Astrocyte (in vitro differentiated cells and primary cell): Measurements from ENCODE around the gene E2F1. TPM values are rescaled to one million over a fixed set of nuclear protein-coding genes. Genes with fewer than 3 reads are reported as not detected.

ENCODE experiments used
- DNase-seq: peaks from one replicate; pipeline ENCODE4 v3.0.0-alpha.2; 2010; ENCODE audit warnings: low read depth
- FAIRE-seq: peaks from 2 replicates; lab custom pipeline; 2011; peaks lifted over from hg19 to GRCh38; lab: Jason Lieb, UNC
- H2AFZ ChIP-seq: 2 replicates; pipeline ENCODE4 v1.6.0; 2012; ENCODE audit warnings: low read depth, low read length, inconsistent platforms
- H3K27ac ChIP-seq: 2 replicates; pipeline ENCODE4 v1.5.1; 2011; ENCODE audit warnings: low read depth, low read length, inconsistent platforms
- H3K27me3 ChIP-seq: 2 replicates; pipeline ENCODE4 v1.6.0; 2011; ENCODE audit warnings: low read length, inconsistent platforms; ENCODE audit not compliant: insufficient read depth
- H3K36me3 ChIP-seq: 2 replicates; pipeline ENCODE4 v1.5.1; 2011; ENCODE audit warnings: low read length, inconsistent platforms; ENCODE audit not compliant: insufficient read depth
- H3K4me1 ChIP-seq: 2 replicates; pipeline ENCODE4 v1.5.1; 2011; ENCODE audit warnings: low read length, inconsistent platforms; ENCODE audit not compliant: insufficient read depth
- H3K4me2 ChIP-seq: 2 replicates; pipeline ENCODE4 v1.6.0; 2012; ENCODE audit warnings: low read length, inconsistent platforms
- H3K4me3 ChIP-seq: 2 replicates; pipeline ENCODE4 v1.5.1; 2011; ENCODE audit warnings: low read depth, mild to moderate bottlenecking, low read length, inconsistent platforms; ENCODE audit not compliant: insufficient read depth
- H3K79me2 ChIP-seq: 2 replicates; pipeline ENCODE4 v1.6.0; 2012; ENCODE audit warnings: mild to moderate bottlenecking, low read length, inconsistent platforms; ENCODE audit not compliant: insufficient read depth
- H3K9ac ChIP-seq: 2 replicates; pipeline ENCODE4 v1.6.0; 2012; ENCODE audit warnings: mild to moderate bottlenecking, low read length, inconsistent platforms
- H3K9me3 ChIP-seq: 2 replicates; pipeline ENCODE4 v1.5.1; 2012; ENCODE audit warnings: low read depth, mild to moderate bottlenecking, low read length, inconsistent platforms; ENCODE audit not compliant: insufficient read depth
- H4K20me1 ChIP-seq: 2 replicates; pipeline ENCODE4 v1.6.0; 2012; ENCODE audit warnings: low read length, inconsistent platforms; ENCODE audit not compliant: insufficient read depth
- H3K27ac Mint-ChIP-seq: one replicate; pipeline ENCODE4 v1.8.0; 2021; ENCODE audit warnings: mild to moderate bottlenecking, mixed read lengths; ENCODE audit not compliant: unreplicated experiment
- H3K27me3 Mint-ChIP-seq: one replicate; pipeline ENCODE4 v1.8.0; 2021; ENCODE audit warnings: low read depth, mixed read lengths; ENCODE audit not compliant: unreplicated experiment
- H3K36me3 Mint-ChIP-seq: one replicate; pipeline ENCODE4 v1.8.0; 2021; ENCODE audit warnings: low read depth, mixed read lengths; ENCODE audit not compliant: unreplicated experiment
- H3K4me1 Mint-ChIP-seq: one replicate; pipeline ENCODE4 v1.8.0; 2021; ENCODE audit warnings: low read depth, mixed read lengths; ENCODE audit not compliant: unreplicated experiment
- H3K4me3 Mint-ChIP-seq: one replicate; pipeline ENCODE4 v1.8.0; 2021; ENCODE audit warnings: mild to moderate bottlenecking, moderate library complexity, mixed read lengths; ENCODE audit not compliant: unreplicated experiment
- H3K9me3 Mint-ChIP-seq: one replicate; pipeline ENCODE4 v1.8.0; 2021; ENCODE audit warnings: mild to moderate bottlenecking, mixed read lengths; ENCODE audit not compliant: unreplicated experiment
- CTCF ChIP-seq: IDR thresholded peaks from 2 replicates; pipeline ENCODE4 v1.5.1; 2011; ENCODE audit warnings: low read depth, mild to moderate bottlenecking, inconsistent platforms, low read length, moderate library complexity; ENCODE audit not compliant: insufficient read depth
- EZH2 ChIP-seq: IDR thresholded peaks from 2 replicates; pipeline ENCODE4 v1.6.1; 2012; ENCODE audit warnings: mild to moderate bottlenecking, low read length, inconsistent platforms; ENCODE audit not compliant: insufficient read depth
- total RNA-seq: library from RNA; stranded (reverse); gene quantifications from 2 replicates; pipeline ENCODE4 v1.2.1, GENCODE V29; 2021

E2F1 gene
- total RNA-seq, 1 donor from 2014 or later, result 2.3 TPM

GRCh38 chr20:33672426-33673113 is 13.6 kb downstream of the E2F1 start:
- H2AFZ ChIP-seq, result no peak overlapping the region
- FAIRE-seq, result no peak

GRCh38 chr20:33671573-33672288 is 14.5 kb downstream of the E2F1 start:
- H3K36me3 Mint-ChIP-seq, result peaks cover 23% of the 10 kb centered on the region
- no peak overlapping the region for H3K27ac Mint-ChIP-seq
- H4K20me1 ChIP-seq, result peaks cover 50% of the 10 kb centered on the region
- DNase-seq (no peak), FAIRE-seq (no peak)
- H3K27ac ChIP-seq, result no peak overlapping the region
- no peaks in the 10 kb centered on the region for H3K27me3 ChIP-seq
- TF ChIP-seq CTCF (no peak), EZH2 (no peak)
- H3K4me1 ChIP-seq, result peaks cover 51% of the 10 kb centered on the region
- no peaks in the 10 kb centered on the region for H3K36me3 ChIP-seq
- peak overlapping the region; percentile 99 for H3K4me2 ChIP-seq
- H3K9me3 Mint-ChIP-seq, result no peaks in the 10 kb centered on the region
- no peaks in the 10 kb centered on the region for H3K9me3 ChIP-seq
- no peak overlapping the region for H3K9ac ChIP-seq
- peaks cover 8% of the 10 kb centered on the region for H3K4me1 Mint-ChIP-seq
- peaks cover 2% of the 10 kb centered on the region for H3K79me2 ChIP-seq
- no peak overlapping the region for H2AFZ ChIP-seq
- no peak overlapping the region for H3K4me3 Mint-ChIP-seq
- no peak overlapping the region for H3K4me3 ChIP-seq
- peaks cover 2% of the 10 kb centered on the region for H3K27me3 Mint-ChIP-seq

More at GRCh38 chr20:33672426-33673113, 13.6 kb downstream of the E2F1 start:
- H3K4me2 ChIP-seq, result peak overlapping the region; percentile 99
- H3K9ac ChIP-seq, result peak overlapping the region; percentile 83
- peaks cover 50% of the 10 kb centered on the region for H4K20me1 ChIP-seq
- peaks cover 2% of the 10 kb centered on the region for H3K79me2 ChIP-seq
- no peaks in the 10 kb centered on the region for H3K27me3 ChIP-seq
- H3K27ac ChIP-seq, result no peak overlapping the region
- DNase-seq, result no peak
- H3K4me3 ChIP-seq, result peak overlapping the region; percentile 75
- H3K27me3 Mint-ChIP-seq, result peaks cover 2% of the 10 kb centered on the region
- no peaks in the 10 kb centered on the region for H3K9me3 Mint-ChIP-seq
- H3K36me3 Mint-ChIP-seq, result peaks cover 25% of the 10 kb centered on the region
- peak overlapping the region; percentile 44 for H3K27ac Mint-ChIP-seq
- peaks cover 47% of the 10 kb centered on the region for H3K4me1 ChIP-seq
- H3K36me3 ChIP-seq, result no peaks in the 10 kb centered on the region
- peaks cover 8% of the 10 kb centered on the region for H3K4me1 Mint-ChIP-seq
- TF ChIP-seq EZH2 (no peak), CTCF (no peak)
- peak overlapping the region; percentile 93 for H3K4me3 Mint-ChIP-seq
- no peaks in the 10 kb centered on the region for H3K9me3 ChIP-seq
